Testis (tissue), 2 donors: ENCODE data around the gene NSUN5.

Source experiments
- POLR2A ChIP-seq: fragments of 450-650 bp; IDR thresholded peaks from one replicate; pipeline ENCODE4 v1.6.1; 2017; ENCODE audit warnings: antibody characterized with exemption, mild to moderate bottlenecking, moderate library complexity
- TF ChIP-seq, protein P1 (sequence below), 3 experiments: fragments of 450-650 bp in 2 of 3; fragments of 200-600 bp in 1 of 3; sonication (generic) in 1 of 3; IDR thresholded peaks; one replicate each; pipeline ENCODE4 v1.5.1; 2016 to 2019; ENCODE audit warnings: antibody characterized with exemption in 3 of 3, mild to moderate bottlenecking in 2 of 3, moderate library complexity in 1 of 3

DNA sequence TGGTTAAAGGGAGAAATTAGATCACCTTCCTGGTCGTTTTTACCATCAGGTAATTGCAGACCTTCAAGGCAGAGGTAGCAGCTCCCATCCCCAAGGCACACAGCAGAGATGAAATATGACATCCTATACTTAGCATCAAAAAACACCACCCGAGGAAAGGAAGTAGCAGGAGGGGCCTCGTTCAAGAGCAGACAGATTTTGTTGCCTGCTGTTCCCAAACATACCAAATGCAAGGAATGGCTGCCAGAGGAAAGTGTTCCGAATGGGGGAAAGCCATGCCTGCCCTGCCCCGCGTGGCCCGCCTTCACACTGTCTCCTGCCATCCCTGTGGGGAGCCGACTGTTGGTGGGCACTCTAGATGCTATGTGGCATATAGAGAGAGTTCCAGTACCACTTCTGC is 37.3 kb upstream of the NSUN5 start:
- no peak for TF ChIP-seq POLR2A
- TF ChIP-seq, protein P1, sequence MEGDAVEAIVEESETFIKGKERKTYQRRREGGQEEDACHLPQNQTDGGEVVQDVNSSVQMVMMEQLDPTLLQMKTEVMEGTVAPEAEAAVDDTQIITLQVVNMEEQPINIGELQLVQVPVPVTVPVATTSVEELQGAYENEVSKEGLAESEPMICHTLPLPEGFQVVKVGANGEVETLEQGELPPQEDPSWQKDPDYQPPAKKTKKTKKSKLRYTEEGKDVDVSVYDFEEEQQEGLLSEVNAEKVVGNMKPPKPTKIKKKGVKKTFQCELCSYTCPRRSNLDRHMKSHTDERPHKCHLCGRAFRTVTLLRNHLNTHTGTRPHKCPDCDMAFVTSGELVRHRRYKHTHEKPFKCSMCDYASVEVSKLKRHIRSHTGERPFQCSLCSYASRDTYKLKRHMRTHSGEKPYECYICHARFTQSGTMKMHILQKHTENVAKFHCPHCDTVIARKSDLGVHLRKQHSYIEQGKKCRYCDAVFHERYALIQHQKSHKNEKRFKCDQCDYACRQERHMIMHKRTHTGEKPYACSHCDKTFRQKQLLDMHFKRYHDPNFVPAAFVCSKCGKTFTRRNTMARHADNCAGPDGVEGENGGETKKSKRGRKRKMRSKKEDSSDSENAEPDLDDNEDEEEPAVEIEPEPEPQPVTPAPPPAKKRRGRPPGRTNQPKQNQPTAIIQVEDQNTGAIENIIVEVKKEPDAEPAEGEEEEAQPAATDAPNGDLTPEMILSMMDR (IDR thresholded peaks at IDR 0.05): no peak
